ENCODE measurements around the gene TMEM179.
"Not testable (repeated sequence)": the region's sequence is repeated elsewhere in the genome, so short reads cannot be mapped to it uniquely, and the experiment has no call there.

Gene TMEM179

GRCh38 chr14:104636846-104637545, 32.4 kb upstream of the TMEM179 start:
- not testable (repeated sequence) for DNase-seq

DNA sequence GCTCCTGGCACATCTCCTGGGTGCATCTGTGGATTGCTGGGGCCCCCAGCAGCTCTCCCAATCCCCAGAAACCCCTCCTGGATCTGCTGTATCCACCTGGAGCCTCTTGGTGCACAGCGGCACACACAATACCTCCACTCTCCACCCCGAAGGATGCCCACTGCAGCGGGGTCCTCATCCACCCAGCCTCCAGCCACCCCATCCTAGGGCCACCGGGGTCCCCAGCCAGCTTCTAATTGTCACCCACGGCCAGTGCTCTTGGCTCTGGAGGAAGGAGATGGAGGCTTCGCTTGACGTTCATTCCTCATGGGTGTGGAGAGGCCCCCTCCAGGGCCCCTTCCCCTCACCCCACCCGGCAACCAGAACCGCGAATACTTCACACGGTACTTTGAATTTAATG, 31.6 kb upstream of the TMEM179 start:
- no peak for DNase-seq

DNA sequence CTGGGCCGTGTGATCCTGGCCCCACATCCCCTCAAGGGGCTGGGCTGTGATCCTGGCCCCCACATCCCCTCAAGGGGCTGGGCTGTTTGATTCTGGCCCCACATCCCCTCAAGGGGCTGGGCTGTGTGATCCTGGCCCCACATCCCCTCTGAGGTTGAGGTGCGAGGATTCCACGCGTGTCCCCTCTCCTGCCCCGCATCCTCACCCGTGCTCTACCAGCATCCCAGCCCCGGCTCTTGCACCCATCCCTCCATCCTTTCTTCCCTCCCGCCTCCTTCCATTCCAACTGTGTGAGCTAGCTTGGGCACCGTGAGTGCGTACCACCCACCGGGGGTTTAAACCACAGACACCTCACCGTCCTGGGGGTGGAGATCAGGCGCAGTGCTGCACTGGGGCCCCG, 31.1 kb upstream of the TMEM179 start:
- DNase-seq = no peak

GRCh38 chr14:104634886-104635570, 30.5 kb upstream of the TMEM179 start:
- DNase-seq = no peak

- DNase-seq = no peak
Measured at GRCh38 chr14:104634138-104634760, 29.7 kb upstream of the TMEM179 start.

GRCh38 chr14:104633276-104634137, 28.9 kb upstream of the TMEM179 start:
- no peak for DNase-seq

- no peak for DNase-seq
Measured at GRCh38 chr14:104632781-104633180, 28.2 kb upstream of the TMEM179 start.

DNA sequence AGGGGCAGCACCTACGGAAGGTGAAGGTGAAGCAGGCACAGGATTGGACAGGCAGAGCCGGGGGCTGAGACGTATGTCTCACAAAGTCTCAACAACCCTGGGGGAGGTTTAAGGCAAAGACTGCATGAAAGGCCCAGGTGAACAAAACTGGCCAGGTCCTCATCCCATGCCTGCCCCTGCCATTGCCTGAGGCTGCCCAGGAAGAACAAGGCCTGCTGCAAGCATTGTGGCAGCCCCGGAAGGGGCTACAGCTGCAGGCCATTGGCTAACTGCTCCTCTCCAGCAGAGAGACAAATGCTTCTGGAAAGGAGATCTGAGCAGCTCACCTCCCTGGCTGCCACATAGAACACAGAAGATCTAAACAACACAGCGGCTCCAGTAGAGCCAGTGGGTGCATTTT, 20.4 kb upstream of the TMEM179 start:
- DNase-seq = no peak

GRCh38 chr14:104614126-104614812, 9.7 kb upstream of the TMEM179 start:
- DNase-seq = no peak

GRCh38 chr14:104611881-104612280, 7.3 kb upstream of the TMEM179 start:
- DNase-seq = no peak

GRCh38 chr14:104610749-104611310, 6.3 kb upstream of the TMEM179 start:
- no peak for DNase-seq

GRCh38 chr14:104609666-104610065, 5.1 kb upstream of the TMEM179 start:
- no peak for DNase-seq

- no peak for DNase-seq
Measured at GRCh38 chr14:104603711-104604401, 716 bp downstream of the TMEM179 start.

- no peak for DNase-seq
Measured at GRCh38 chr14:104602933-104603325, 1.6 kb downstream of the TMEM179 start.

DNA sequence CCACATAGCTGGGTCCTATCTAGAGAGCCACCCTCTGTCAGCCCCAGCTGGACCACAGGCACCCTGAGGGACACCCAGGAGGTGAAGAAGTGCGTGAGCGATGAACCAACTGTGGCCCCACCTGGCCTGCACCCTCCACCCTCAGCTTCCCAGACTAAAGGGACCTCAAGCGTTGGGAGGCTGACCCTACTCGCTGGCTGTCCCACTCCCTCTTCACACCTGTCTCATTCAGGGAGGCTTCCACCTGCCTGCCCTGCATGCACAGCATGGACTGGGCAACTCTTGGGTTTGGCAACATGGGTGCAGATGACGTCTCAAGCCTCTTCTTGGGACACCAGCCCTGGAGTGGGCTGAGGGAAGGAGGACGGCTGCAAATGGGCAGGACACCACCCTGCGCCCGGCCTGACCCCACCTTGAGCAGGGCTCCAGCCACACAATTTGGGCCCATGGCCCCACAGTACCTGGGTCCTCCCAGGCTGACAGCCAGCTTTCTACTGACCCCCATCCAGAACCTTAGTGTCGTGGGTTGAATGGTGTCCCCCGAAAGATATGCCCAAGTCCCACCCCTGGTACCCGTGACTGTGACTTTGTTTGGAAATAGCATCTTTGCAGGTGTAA, 2.1 kb downstream of the TMEM179 start:
- DNase-seq = no peak

DNA sequence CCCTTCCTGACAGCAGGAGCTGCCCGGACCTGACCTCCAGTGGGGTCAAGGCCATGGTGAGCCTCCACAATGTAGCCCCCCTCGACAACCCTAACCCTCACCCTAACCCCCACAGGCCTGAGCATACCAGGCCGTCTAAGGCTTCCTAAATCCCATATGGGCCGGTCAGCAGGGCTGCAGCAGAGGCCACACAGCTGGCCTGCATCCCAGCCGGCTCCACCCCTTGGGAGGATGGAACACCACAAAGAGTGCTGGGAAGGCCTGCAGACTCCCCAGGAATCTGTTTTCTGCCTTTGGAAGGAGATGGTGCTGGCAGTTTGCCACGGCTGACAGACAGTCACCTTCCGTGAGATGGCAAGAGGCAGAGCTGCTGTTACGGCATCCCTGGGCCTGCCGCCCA, 2.8 kb downstream of the TMEM179 start:
- DNase-seq = no peak

DNA sequence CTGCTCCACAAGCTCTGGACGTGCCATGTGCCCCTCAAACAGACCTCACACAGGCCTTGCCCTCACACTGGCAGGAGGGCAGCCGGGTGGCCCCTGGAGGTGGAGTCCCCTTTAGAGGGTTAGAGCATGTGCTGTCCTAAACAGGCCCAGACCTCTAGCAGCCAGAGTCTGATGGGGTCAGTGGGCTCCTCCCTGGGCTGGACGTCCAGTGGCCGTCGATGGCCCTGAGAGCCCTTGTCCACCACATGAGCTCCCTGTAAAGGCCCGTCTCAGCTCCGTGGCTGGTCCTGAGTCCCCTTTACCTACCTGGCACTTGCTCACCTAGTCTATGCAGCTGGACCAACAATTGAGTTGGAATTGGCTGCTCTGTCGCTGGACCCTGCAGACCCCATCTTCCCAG, 3.8 kb downstream of the TMEM179 start:
- DNase-seq = no peak

GRCh38 chr14:104600141-104600643, 4.4 kb downstream of the TMEM179 start:
- no peak for DNase-seq

- no peak for DNase-seq
Measured at GRCh38 chr14:104599446-104599845, 5.1 kb downstream of the TMEM179 start.

- no peak for DNase-seq
Measured at GRCh38 chr14:104598910-104599273, 5.7 kb downstream of the TMEM179 start.
